ENCODE measurements around the gene PCDHB12.
"Not testable (repeated sequence)": the region's sequence is repeated elsewhere in the genome, so short reads cannot be mapped to it uniquely, and the experiment has no call there.

The PCDHB12 gene

DNA sequence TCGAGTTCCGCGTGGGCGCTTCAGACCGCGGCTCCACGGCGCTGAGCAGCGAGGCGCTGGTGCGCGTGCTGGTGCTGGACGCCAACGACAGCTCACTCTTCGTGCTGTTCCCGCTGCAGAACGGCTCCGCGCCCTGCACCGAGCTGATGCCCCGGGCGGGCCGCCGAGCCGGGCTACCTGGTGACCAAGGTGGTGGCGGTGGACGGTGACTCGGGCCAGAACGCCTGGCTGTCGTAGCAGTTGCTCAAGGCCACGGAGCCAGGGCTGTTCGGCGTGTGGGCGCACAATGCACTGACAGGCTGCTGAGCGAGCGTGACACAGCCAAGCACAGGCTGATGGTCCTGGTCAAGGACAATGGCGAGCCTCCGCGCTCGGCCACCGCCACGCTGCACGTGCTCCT is 33.0 kb downstream of the PCDHB12 start:
- no peaks in the 10 kb centered on the region for H3K79me2 ChIP-seq (ENCODE audit: insufficient read depth, low read length)
- peaks cover 4% of the 10 kb centered on the region for H3K9me3 ChIP-seq (ENCODE audit: insufficient read depth, low read depth, low read length)
- no peaks in the 10 kb centered on the region for H4K20me1 ChIP-seq (ENCODE audit: insufficient read depth, low read length, poor library complexity, severe bottlenecking)
- no peaks in the 10 kb centered on the region for H3K4me1 ChIP-seq (ENCODE audit: insufficient read depth, low read length, poor library complexity, severe bottlenecking)
- H3K4me2 ChIP-seq (ENCODE audit: low read depth, low read length, poor library complexity, severe bottlenecking): no peak overlapping the region
- H3K36me3 ChIP-seq (ENCODE audit: insufficient read depth, low read length): no peaks in the 10 kb centered on the region
- H3K27me3 ChIP-seq (ENCODE audit: insufficient read depth, low read length, poor library complexity, severe bottlenecking): no peaks in the 10 kb centered on the region
- TF ChIP-seq, protein P1, sequence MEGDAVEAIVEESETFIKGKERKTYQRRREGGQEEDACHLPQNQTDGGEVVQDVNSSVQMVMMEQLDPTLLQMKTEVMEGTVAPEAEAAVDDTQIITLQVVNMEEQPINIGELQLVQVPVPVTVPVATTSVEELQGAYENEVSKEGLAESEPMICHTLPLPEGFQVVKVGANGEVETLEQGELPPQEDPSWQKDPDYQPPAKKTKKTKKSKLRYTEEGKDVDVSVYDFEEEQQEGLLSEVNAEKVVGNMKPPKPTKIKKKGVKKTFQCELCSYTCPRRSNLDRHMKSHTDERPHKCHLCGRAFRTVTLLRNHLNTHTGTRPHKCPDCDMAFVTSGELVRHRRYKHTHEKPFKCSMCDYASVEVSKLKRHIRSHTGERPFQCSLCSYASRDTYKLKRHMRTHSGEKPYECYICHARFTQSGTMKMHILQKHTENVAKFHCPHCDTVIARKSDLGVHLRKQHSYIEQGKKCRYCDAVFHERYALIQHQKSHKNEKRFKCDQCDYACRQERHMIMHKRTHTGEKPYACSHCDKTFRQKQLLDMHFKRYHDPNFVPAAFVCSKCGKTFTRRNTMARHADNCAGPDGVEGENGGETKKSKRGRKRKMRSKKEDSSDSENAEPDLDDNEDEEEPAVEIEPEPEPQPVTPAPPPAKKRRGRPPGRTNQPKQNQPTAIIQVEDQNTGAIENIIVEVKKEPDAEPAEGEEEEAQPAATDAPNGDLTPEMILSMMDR (conservative IDR thresholded peaks at IDR 0.05; ENCODE audit: low read length): no peak
- TF ChIP-seq EZH2phosphoT487 (IDR thresholded peaks at IDR 0.05; ENCODE audit: borderline replicate concordance): no peak
- no peaks in the 10 kb centered on the region for H3F3A ChIP-seq (ENCODE audit: low read depth)
- H3K9me2 ChIP-seq (replicated peaks; ENCODE audit: low read depth, low read length): no peaks in the 10 kb centered on the region
- H3K9ac ChIP-seq (ENCODE audit: low read depth, low read length, poor library complexity, severe bottlenecking): no peak overlapping the region
- no peak overlapping the region for H2AFZ ChIP-seq (ENCODE audit: low read length)
- no peak overlapping the region for H3K4me3 ChIP-seq (ENCODE audit: low read length, poor library complexity, severe bottlenecking)

DNA sequence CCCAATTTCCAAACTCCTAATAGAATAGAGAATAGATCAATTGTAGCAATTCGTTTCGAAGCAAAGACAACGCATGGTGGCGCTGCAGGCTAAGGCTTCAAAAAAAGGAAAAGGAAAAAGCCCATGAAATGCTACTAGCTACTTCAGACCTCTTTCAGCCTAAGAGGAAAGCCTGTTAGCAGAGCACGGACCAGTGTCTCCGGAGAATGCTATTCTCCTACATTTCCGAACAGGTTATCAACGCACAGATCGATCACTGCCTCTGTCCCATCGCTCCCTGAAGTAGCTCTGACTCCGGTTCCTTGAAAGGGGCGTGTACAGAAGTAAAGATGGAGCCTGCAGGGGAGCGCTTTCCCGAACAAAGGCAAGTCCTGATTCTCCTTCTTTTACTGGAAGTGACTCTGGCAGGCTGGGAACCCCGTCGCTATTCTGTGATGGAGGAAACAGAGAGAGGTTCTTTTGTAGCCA is 36.8 kb downstream of the PCDHB12 start, which contains the start of gene PCDHB15:
Gene PCDHB15, plus strand, starts transcription at position 146 of the 468 bp plus-strand sequence. Its CDS starts 184 bp downstream, at position 330.
- no peaks in the 10 kb centered on the region for H3K36me3 ChIP-seq (ENCODE audit: insufficient read depth, low read length)
- no peak for TF ChIP-seq EZH2phosphoT487 (IDR thresholded peaks at IDR 0.05; ENCODE audit: borderline replicate concordance)
- TF ChIP-seq, protein P1 (conservative IDR thresholded peaks at IDR 0.05; ENCODE audit: low read length): no peak
- H2AFZ ChIP-seq (ENCODE audit: low read length): no peak within 1 kb of the TSS
- no peak within 1 kb of the TSS for H3K4me3 ChIP-seq (ENCODE audit: low read length, poor library complexity, severe bottlenecking)
- H4K20me1 ChIP-seq (ENCODE audit: insufficient read depth, low read length, poor library complexity, severe bottlenecking): no peaks in the 10 kb centered on the region
- no peaks in the 10 kb centered on the region for H3K4me1 ChIP-seq (ENCODE audit: insufficient read depth, low read length, poor library complexity, severe bottlenecking)
- no peak within 1 kb of the TSS for H3K9ac ChIP-seq (ENCODE audit: low read depth, low read length, poor library complexity, severe bottlenecking)
- no peaks in the 10 kb centered on the region for H3K9me2 ChIP-seq (replicated peaks; ENCODE audit: low read depth, low read length)
- H3K79me2 ChIP-seq (ENCODE audit: insufficient read depth, low read length): no peaks in the 10 kb centered on the region
- H3F3A ChIP-seq (ENCODE audit: low read depth): no peaks in the 10 kb centered on the region
- peaks cover 5% of the 10 kb centered on the region for H3K9me3 ChIP-seq (ENCODE audit: insufficient read depth, low read depth, low read length)
- H3K4me2 ChIP-seq (ENCODE audit: low read depth, low read length, poor library complexity, severe bottlenecking): no peak within 1 kb of the TSS
- no peaks in the 10 kb centered on the region for H3K27me3 ChIP-seq (ENCODE audit: insufficient read depth, low read length, poor library complexity, severe bottlenecking)

DNA sequence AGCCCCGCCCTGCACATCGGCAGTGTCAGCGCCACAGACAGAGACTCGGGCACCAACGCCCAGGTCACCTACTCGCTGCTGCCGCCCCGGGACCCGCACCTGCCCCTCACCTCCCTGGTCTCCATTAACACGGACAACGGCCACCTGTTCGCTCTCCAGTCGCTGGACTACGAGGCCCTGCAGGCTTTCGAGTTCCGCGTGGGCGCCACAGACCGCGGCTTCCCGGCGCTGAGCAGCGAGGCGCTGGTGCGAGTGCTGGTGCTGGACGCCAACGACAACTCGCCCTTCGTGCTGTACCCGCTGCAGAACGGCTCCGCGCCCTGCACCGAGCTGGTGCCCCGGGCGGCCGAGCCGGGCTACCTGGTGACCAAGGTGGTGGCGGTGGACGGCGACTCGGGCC is 38.5 kb downstream of the PCDHB12 start:
- H3F3A ChIP-seq (ENCODE audit: low read depth); H3K4me2 ChIP-seq (ENCODE audit: low read depth, low read length, poor library complexity, severe bottlenecking); H3K27me3 ChIP-seq (ENCODE audit: insufficient read depth, low read length, poor library complexity, severe bottlenecking); H3K4me3 ChIP-seq (ENCODE audit: low read length, poor library complexity, severe bottlenecking); H3K36me3 ChIP-seq (ENCODE audit: insufficient read depth, low read length); H4K20me1 ChIP-seq (ENCODE audit: insufficient read depth, low read length, poor library complexity, severe bottlenecking); H2AFZ ChIP-seq (ENCODE audit: low read length); H3K9ac ChIP-seq (ENCODE audit: low read depth, low read length, poor library complexity, severe bottlenecking); H3K9me2 ChIP-seq (replicated peaks; ENCODE audit: low read depth, low read length); H3K79me2 ChIP-seq (ENCODE audit: insufficient read depth, low read length); H3K4me1 ChIP-seq (ENCODE audit: insufficient read depth, low read length, poor library complexity, severe bottlenecking): not testable (repeated sequence)
- peaks cover 12% of the 10 kb centered on the region for H3K9me3 ChIP-seq (ENCODE audit: insufficient read depth, low read depth, low read length)

DNA sequence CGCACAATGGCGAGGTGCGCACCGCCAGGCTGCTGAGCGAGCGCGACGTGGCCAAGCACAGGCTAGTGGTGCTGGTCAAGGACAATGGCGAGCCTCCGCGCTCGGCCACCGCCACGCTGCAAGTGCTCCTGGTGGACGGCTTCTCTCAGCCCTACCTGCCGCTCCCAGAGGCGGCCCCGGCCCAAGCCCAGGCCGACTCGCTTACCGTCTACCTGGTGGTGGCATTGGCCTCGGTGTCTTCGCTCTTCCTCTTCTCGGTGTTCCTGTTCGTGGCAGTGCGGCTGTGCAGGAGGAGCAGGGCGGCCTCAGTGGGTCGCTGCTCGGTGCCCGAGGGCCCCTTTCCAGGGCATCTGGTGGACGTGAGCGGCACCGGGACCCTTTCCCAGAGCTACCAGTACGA is 38.9 kb downstream of the PCDHB12 start:
- H3K9ac ChIP-seq (ENCODE audit: low read depth, low read length, poor library complexity, severe bottlenecking); H3F3A ChIP-seq (ENCODE audit: low read depth); H3K4me1 ChIP-seq (ENCODE audit: insufficient read depth, low read length, poor library complexity, severe bottlenecking); H4K20me1 ChIP-seq (ENCODE audit: insufficient read depth, low read length, poor library complexity, severe bottlenecking); H3K9me2 ChIP-seq (replicated peaks; ENCODE audit: low read depth, low read length); H3K27me3 ChIP-seq (ENCODE audit: insufficient read depth, low read length, poor library complexity, severe bottlenecking); H3K36me3 ChIP-seq (ENCODE audit: insufficient read depth, low read length); H2AFZ ChIP-seq (ENCODE audit: low read length); H3K4me2 ChIP-seq (ENCODE audit: low read depth, low read length, poor library complexity, severe bottlenecking); H3K9me3 ChIP-seq (ENCODE audit: insufficient read depth, low read depth, low read length); H3K79me2 ChIP-seq (ENCODE audit: insufficient read depth, low read length); H3K4me3 ChIP-seq (ENCODE audit: low read length, poor library complexity, severe bottlenecking): not testable (repeated sequence)
